MM.1S (cell line): Measurements from ENCODE around the gene DCAF4.
"Not testable (repeated sequence)": the region's sequence is repeated elsewhere in the genome, so short reads cannot be mapped to it uniquely, and the experiment has no call there.

Source experiments
- DNase-seq: peaks from one replicate; pipeline ENCODE4 v3.0.0-alpha.2; 2015
- H2AFZ ChIP-seq: fragments of 300-600 bp; sonication (generic); 2 replicates; pipeline ENCODE4 v1.6.0; 2016; ENCODE audit warnings: antibody characterized with exemption, low read length
- H3F3A ChIP-seq: fragments of 300-600 bp; sonication (generic); 2 replicates; pipeline ENCODE4 v1.6.1; 2016; ENCODE audit warnings: mild to moderate bottlenecking, antibody characterized with exemption, low read length, moderate library complexity, mixed read lengths; ENCODE audit not compliant: insufficient read depth
- H3K27ac ChIP-seq: fragments of 300-600 bp; sonication (generic); 2 replicates; pipeline ENCODE4 v1.5.1; 2016; ENCODE audit warnings: mild to moderate bottlenecking, low read length
- H3K27me3 ChIP-seq: fragments of 300-600 bp; sonication (generic); replicated peaks from 2 replicates; pipeline ENCODE4 v1.6.0; 2016; ENCODE audit warnings: low read length; ENCODE audit not compliant: insufficient read depth
- H3K36me3 ChIP-seq: fragments of 300-600 bp; sonication (generic); replicated peaks from 2 replicates; pipeline ENCODE4 v1.6.1; 2016; ENCODE audit warnings: mild to moderate bottlenecking, low read length, mixed read lengths; ENCODE audit not compliant: insufficient read depth
- H3K4me1 ChIP-seq: fragments of 300-600 bp; sonication (generic); 2 replicates; pipeline ENCODE4 v1.6.1; 2016; ENCODE audit warnings: low read length, mixed read lengths
- H3K4me2 ChIP-seq: fragments of 300-600 bp; sonication (generic); 2 replicates; pipeline ENCODE4 v1.6.0; 2016; ENCODE audit warnings: low read depth, low read length
- H3K4me3 ChIP-seq: fragments of 300-600 bp; sonication (generic); 2 replicates; pipeline ENCODE4 v1.5.1; 2016; ENCODE audit warnings: low read length, mixed read lengths
- H3K79me2 ChIP-seq: fragments of 300-600 bp; sonication (generic); 2 replicates; pipeline ENCODE4 v1.6.1; 2016; ENCODE audit warnings: mixed run types, low read length, mixed read lengths
- H3K9ac ChIP-seq: fragments of 300-600 bp; sonication (generic); 2 replicates; pipeline ENCODE4 v1.6.1; 2016; ENCODE audit warnings: low read length, mixed read lengths
- H3K9me2 ChIP-seq: fragments of 300-600 bp; sonication (generic); replicated peaks from 2 replicates; pipeline ENCODE4 v1.6.1; 2016; ENCODE audit warnings: mild to moderate bottlenecking, low read length, mixed read lengths; ENCODE audit not compliant: insufficient read depth
- H3K9me3 ChIP-seq: fragments of 300-600 bp; sonication (generic); replicated peaks from 2 replicates; pipeline ENCODE4 v1.6.1; 2016; ENCODE audit warnings: mild to moderate bottlenecking, low read length, mixed read lengths; ENCODE audit not compliant: insufficient read depth
- H4K20me1 ChIP-seq: fragments of 300-600 bp; sonication (generic); 2 replicates; pipeline ENCODE4 v1.6.1; 2016; ENCODE audit warnings: mild to moderate bottlenecking, low read length, moderate library complexity, mixed read lengths; ENCODE audit not compliant: insufficient read depth
- CTCF ChIP-seq: fragments of 300-600 bp; sonication (generic); IDR thresholded peaks from 2 replicates; pipeline ENCODE4 v1.5.1; 2016; ENCODE audit warnings: antibody characterized with exemption, low read length, mixed read lengths
- EZH2 ChIP-seq: fragments of 300-600 bp; sonication (generic); optimal IDR thresholded peaks from 2 replicates; pipeline ENCODE3; 2017; ENCODE audit warnings: low read depth, mild to moderate bottlenecking, antibody characterized with exemption, low read length, mixed read lengths
- EZH2phosphoT487 ChIP-seq: fragments of 300-600 bp; sonication (generic); IDR thresholded peaks from 2 replicates; pipeline ENCODE4 v1.6.1; 2018; ENCODE audit warnings: antibody characterized with exemption, low read length

DCAF4 gene

DNA sequence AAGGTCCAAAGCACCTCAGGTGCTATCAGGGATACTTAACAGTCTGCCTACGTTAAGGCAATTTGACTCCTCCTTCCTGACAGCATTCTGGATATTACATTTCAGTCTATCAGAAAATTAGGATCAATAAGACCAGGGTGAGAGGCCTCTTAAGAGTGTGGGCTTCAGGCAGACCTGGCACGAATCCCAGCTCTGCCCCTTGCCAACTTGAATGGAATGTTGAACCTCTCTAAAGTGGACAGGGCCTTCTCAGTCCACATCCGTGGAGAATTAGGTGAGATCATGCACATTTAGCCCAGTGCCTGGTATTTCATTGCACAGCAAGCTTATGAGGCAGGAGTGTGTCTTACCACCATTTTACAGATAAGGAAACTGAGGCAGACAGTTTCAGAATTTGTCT is 25.9 kb downstream of the DCAF4 start:
- no peaks in the 10 kb centered on the region for H3K4me1 ChIP-seq
- no peaks in the 10 kb centered on the region for H3K27me3 ChIP-seq
- TF ChIP-seq CTCF (no peak), EZH2 (no peak), EZH2phosphoT487 (no peak)
- H2AFZ ChIP-seq = no peak overlapping the region
- no peak overlapping the region for H3K4me3 ChIP-seq
- no peak overlapping the region for H3K27ac ChIP-seq
- H3K9me3 ChIP-seq = no peaks in the 10 kb centered on the region
- H4K20me1 ChIP-seq = no peaks in the 10 kb centered on the region
- no peak overlapping the region for H3K9ac ChIP-seq
- no peaks in the 10 kb centered on the region for H3F3A ChIP-seq
- no peak for DNase-seq
- no peaks in the 10 kb centered on the region for H3K36me3 ChIP-seq
- H3K79me2 ChIP-seq = no peaks in the 10 kb centered on the region
- H3K4me2 ChIP-seq = no peak overlapping the region
- no peaks in the 10 kb centered on the region for H3K9me2 ChIP-seq

DNA sequence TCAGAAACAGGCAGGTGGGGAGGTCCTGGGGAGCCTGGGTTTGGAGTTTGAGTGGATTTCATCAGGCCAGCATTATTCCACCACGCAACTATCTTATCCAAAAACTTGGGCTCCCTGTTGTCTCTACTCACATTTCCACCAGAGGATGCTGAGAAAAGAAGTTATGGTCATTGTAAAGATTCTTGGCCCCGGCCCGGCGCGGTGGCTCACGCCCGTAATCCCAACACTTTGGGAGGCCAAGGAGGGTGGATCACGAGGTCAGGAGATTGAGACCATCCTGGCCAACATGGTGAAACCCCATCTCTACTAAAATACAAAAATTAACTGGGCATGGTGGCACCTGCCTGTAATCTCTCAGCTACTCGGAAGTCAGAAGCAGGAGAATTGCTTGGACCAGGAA is 30.5 kb downstream of the DCAF4 start:
- not testable (repeated sequence) for H3K79me2 ChIP-seq, H3K9me3 ChIP-seq, H3K27me3 ChIP-seq, H3K9ac ChIP-seq, H2AFZ ChIP-seq, H3K9me2 ChIP-seq, H4K20me1 ChIP-seq, H3K36me3 ChIP-seq, H3F3A ChIP-seq, H3K4me3 ChIP-seq, H3K4me2 ChIP-seq, H3K27ac ChIP-seq, DNase-seq, H3K4me1 ChIP-seq

DNA sequence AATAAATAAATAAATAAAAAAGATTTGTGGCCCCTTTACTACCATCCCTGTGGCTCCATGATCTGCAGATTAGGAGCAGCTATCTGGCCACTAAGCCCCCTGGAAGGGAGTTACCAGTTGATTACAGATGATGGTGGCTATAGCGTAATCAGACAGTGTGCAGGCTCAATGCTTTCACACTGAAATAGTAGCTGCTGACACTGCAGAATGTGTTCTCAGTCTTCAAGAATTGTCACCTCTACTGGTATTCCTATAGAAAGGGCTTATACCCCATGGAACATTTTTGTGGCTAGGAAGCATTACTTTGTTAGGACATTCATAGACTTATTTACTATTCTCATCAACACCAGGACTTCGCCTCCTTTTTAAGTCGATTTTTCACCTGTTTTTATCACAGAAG is 30.9 kb downstream of the DCAF4 start:
- Histone ChIP-seq H3K9me2 (no peaks in the 10 kb centered on the region), H3F3A (no peaks in the 10 kb centered on the region), H2AFZ (no peak overlapping the region), H3K9ac (no peak overlapping the region), H3K9me3 (no peaks in the 10 kb centered on the region), H3K79me2 (no peaks in the 10 kb centered on the region), H3K27ac (no peak overlapping the region), H3K4me3 (no peak overlapping the region), H3K4me2 (no peak overlapping the region), H4K20me1 (no peaks in the 10 kb centered on the region), H3K36me3 (no peaks in the 10 kb centered on the region), H3K4me1 (no peaks in the 10 kb centered on the region), H3K27me3 (no peaks in the 10 kb centered on the region)
- TF ChIP-seq EZH2 (no peak), CTCF (no peak), EZH2phosphoT487 (no peak)
- DNase-seq = no peak

DNA sequence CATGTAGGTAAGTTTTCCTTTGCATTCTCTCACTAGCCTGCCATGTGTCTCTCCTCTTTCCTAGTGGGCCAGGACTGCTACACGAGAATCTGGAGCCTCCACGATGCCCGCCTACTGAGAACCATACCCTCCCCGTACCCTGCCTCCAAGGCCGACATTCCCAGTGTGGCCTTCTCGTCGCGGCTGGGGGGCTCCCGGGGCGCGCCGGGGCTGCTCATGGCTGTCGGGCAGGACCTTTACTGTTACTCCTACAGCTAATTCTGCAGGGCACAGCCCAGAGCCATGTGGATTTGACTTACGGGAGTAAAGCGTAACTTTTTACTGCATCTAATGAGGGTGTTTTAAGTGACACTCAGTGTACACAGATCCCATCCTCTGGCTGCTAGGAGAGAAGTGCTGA is 32.3 kb downstream of the DCAF4 start:
- Histone ChIP-seq H3K9me3 (no peaks in the 10 kb centered on the region), H3K79me2 (no peaks in the 10 kb centered on the region), H3K4me2 (no peak overlapping the region), H2AFZ (no peak overlapping the region), H3K9me2 (no peaks in the 10 kb centered on the region), H4K20me1 (no peaks in the 10 kb centered on the region), H3K27me3 (no peaks in the 10 kb centered on the region), H3K4me1 (no peaks in the 10 kb centered on the region), H3K36me3 (no peaks in the 10 kb centered on the region), H3K27ac (no peak overlapping the region), H3F3A (no peaks in the 10 kb centered on the region), H3K9ac (no peak overlapping the region), H3K4me3 (no peak overlapping the region)
- no peak for DNase-seq
- TF ChIP-seq CTCF (no peak), EZH2phosphoT487 (no peak), EZH2 (no peak)

GRCh38 chr14:72961016-72961415 is 34.8 kb downstream of the DCAF4 start:
- H3K9ac ChIP-seq, H3K9me2 ChIP-seq, H3K36me3 ChIP-seq, H4K20me1 ChIP-seq, H3K9me3 ChIP-seq, H3K79me2 ChIP-seq, H3K4me2 ChIP-seq, H2AFZ ChIP-seq, H3K27me3 ChIP-seq, H3K4me1 ChIP-seq, H3K4me3 ChIP-seq, H3F3A ChIP-seq, DNase-seq, H3K27ac ChIP-seq: not testable (repeated sequence)
